Esophagus squamous epithelium (tissue), 5 donors: Measurements from ENCODE around the gene GARNL3. TPM values are rescaled to one million over a fixed set of nuclear protein-coding genes. Genes with fewer than 3 reads are reported as not detected.
A peak's percentile ranks its signal among the peaks of the same experiment; 100 is the strongest.

ENCODE experiments used
- DNase-seq: peaks from one replicate; lab custom pipeline; 2025; lab: John Stamatoyannopoulos, UW
- H3K27ac ChIP-seq, 4 donors: fragments of 200-600 bp; sonication (generic); one replicate each; pipeline ENCODE4 v1.5.1; 2016 to 2019; ENCODE audit warnings: mild to moderate bottlenecking in 1 of 4
- H3K27me3 ChIP-seq, 4 donors: fragments of 200-600 bp; sonication (generic); 1 replicate in 3 of 4; 2 replicates in 1 of 4; pipeline versions ENCODE4 v1.5.1 to v1.6.0; 2017 to 2021; ENCODE audit warnings: antibody characterized with exemption in 1 of 4
- H3K36me3 ChIP-seq, 3 donors: fragments of 200-600 bp; sonication (generic); one replicate each; pipeline ENCODE4 v1.5.1; 2016 to 2019
- H3K4me1 ChIP-seq, 3 donors: fragments of 200-600 bp; sonication (generic); one replicate each; pipeline ENCODE4 v1.5.1; 2017 to 2019
- H3K4me3 ChIP-seq, 4 donors: fragments of 200-600 bp; sonication (generic); 1 replicate in 3 of 4; 2 replicates in 1 of 4; pipeline ENCODE4 v1.5.1; 2016 to 2019; ENCODE audit warnings: mild to moderate bottlenecking in 2 of 4, moderate library complexity in 1 of 4
- H3K9me3 ChIP-seq, 3 donors: fragments of 200-600 bp; sonication (generic); one replicate each; pipeline ENCODE4 v1.5.1; 2016 to 2019
- CTCF ChIP-seq, 6 experiments: fragments of 450-650 bp in 4 of 6; fragments of 200-600 bp in 2 of 6; sonication (generic) in 2 of 6; IDR thresholded peaks; one replicate each; pipeline ENCODE4 v1.5.1; 2016 to 2019; ENCODE audit warnings: antibody characterized with exemption in 6 of 6, mild to moderate bottlenecking in 4 of 6, moderate library complexity in 4 of 6
- POLR2A ChIP-seq, 4 donors: fragments of 450-650 bp; IDR thresholded peaks; one replicate each; pipeline ENCODE4 v1.6.1; 2017; ENCODE audit warnings: antibody characterized with exemption in 4 of 4, mild to moderate bottlenecking in 4 of 4, moderate library complexity in 3 of 4
- whole genome bisulfite sequencing, 2 donors: methylation state at CpG; one replicate each; pipeline ENCODE4 v1.1.5; 2018; 5-methylcytosine and 5-hydroxymethylcytosine counted together
- intact Hi-C: fragments of 100-400 bp; cut with DNase I; formaldehyde crosslinking; loops from one replicate; pipeline ENCODE4 v1.15.0; 2022
- total RNA-seq, 4 donors: library from RNA; depleted of rRNA; stranded (reverse); fragments of >200 nt; gene quantifications; one replicate each; pipeline ENCODE4 v1.1.0, GENCODE V29; 2016
- donor health status: DM: yes; HTN: yes; CAD: no.

GARNL3 gene
- total RNA-seq, 4 donors from 2014 or later: 1.1 to 22.9 (median 8.2) TPM

GRCh38 chr9:127333221-127334064 lies 68.9 kb downstream of the GARNL3 start:
- H3K4me3 ChIP-seq: no peak overlapping the region
- H3K9me3 ChIP-seq: no peaks in the 10 kb centered on the region
- WGBS, 2 donors: 70 to 74% methylated on average over 5 of the region's 5 CpGs
- peak overlapping the region in 3 of 4 donors; percentile 61 to 75 (median 74) for H3K27ac ChIP-seq
- no peak for DNase-seq
- no peaks in the 10 kb centered on the region for H3K27me3 ChIP-seq
- TF ChIP-seq POLR2A (IDR thresholded peaks at IDR 0.05) (no peak), CTCF (IDR thresholded peaks at IDR 0.05) (no peak)
- no peaks in the 10 kb centered on the region for H3K36me3 ChIP-seq
- intact Hi-C loops: no loop called here
- peaks cover 8 to 46% (median 32%) of the 10 kb centered on the region in 3 donors for H3K4me1 ChIP-seq

DNA sequence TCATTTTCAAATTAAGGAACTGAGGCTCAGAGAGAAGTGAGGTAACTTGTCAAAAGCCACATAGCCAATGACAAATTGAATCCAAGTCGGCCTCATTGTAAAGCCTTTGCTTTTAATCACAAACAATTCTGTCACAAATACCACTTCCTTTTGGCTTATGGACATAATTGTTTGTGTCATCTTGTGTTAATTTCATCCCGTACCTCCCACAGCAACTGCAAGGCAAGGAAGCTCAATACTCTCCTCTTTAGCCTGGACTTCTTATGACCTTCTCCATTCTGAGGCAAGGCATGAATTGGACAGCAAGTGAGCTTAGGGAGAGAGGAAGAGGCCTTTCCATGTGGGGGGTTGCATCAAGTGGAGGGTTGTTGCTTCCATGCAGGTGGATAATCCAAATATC lies 70.2 kb downstream of the GARNL3 start:
- Histone ChIP-seq H3K4me3 (no peak overlapping the region), H3K27ac (peak overlapping the region in 3 of 4 donors; percentile 10 to 75 (median 59)), H3K36me3 (no peaks in the 10 kb centered on the region), H3K9me3 (no peaks in the 10 kb centered on the region), H3K27me3 (no peaks in the 10 kb centered on the region), H3K4me1 (peaks cover 8 to 46% (median 32%) of the 10 kb centered on the region in 3 donors)
- 73 to 83% methylated on average over 2 of the region's 2 CpGs for WGBS, 2 donors
- TF ChIP-seq CTCF (IDR thresholded peaks at IDR 0.05): no peak
- no peak for TF ChIP-seq POLR2A (IDR thresholded peaks at IDR 0.05)
- intact Hi-C loops: no loop called here
- no peak for DNase-seq

GRCh38 chr9:127336086-127336485 lies 71.5 kb downstream of the GARNL3 start:
- intact Hi-C loops: no loop called here
- H3K27ac ChIP-seq: peak overlapping the region; percentile 30 to 75 (median 55)
- DNase-seq: no peak
- TF ChIP-seq CTCF (IDR thresholded peaks at IDR 0.05) (no peak), POLR2A (IDR thresholded peaks at IDR 0.05) (no peak)
- H3K4me1 ChIP-seq: peaks cover 8 to 58% (median 32%) of the 10 kb centered on the region in 3 donors
- H3K9me3 ChIP-seq: no peaks in the 10 kb centered on the region
- no peak overlapping the region for H3K4me3 ChIP-seq
- 87 to 93% methylated on average over 5 of the region's 5 CpGs for WGBS, 2 donors
- peaks cover 0 to 8% (median 0%) of the 10 kb centered on the region in 3 donors for H3K36me3 ChIP-seq
- H3K27me3 ChIP-seq: no peaks in the 10 kb centered on the region

- peaks cover 0 to 8% (median 0%) of the 10 kb centered on the region in 3 donors for H3K36me3 ChIP-seq
- intact Hi-C loops: no loop called here
- TF ChIP-seq POLR2A (IDR thresholded peaks at IDR 0.05) (no peak), CTCF (IDR thresholded peaks at IDR 0.05) (no peak)
- no peak overlapping the region for H3K4me3 ChIP-seq
- peak overlapping the region; percentile 52 to 76 (median 73) for H3K27ac ChIP-seq
- H3K4me1 ChIP-seq: peaks cover 8 to 59% (median 32%) of the 10 kb centered on the region in 3 donors
- no peaks in the 10 kb centered on the region for H3K9me3 ChIP-seq
- H3K27me3 ChIP-seq: no peaks in the 10 kb centered on the region
- no peak for DNase-seq
- 24 to 26% methylated on average over 3 of the region's 3 CpGs for WGBS, 2 donors
Observed at GRCh38 chr9:127336506-127337352, 72.2 kb downstream of the GARNL3 start.
